Spleen (tissue), 11 donors: ENCODE results near the gene GUK1. TPM values are rescaled to one million over a fixed set of nuclear protein-coding genes. Genes with fewer than 3 reads are reported as not detected.

ENCODE experiments used
- DNase-seq: peaks from one replicate; pipeline ENCODE4 v3.0.0-alpha.2; 2020
- H3K27ac ChIP-seq, 8 donors: fragments of 200-600 bp; sonication (generic) in 7 of 8; 1 replicate in 4 of 8; 2 replicates in 4 of 8; pipeline versions ENCODE4 v1.5.0 to v1.8.0; 2016 to 2021; ENCODE audit warnings: inconsistent platforms in 4 of 8, mild to moderate bottlenecking in 4 of 8, moderate library complexity in 1 of 8
- H3K27me3 ChIP-seq, 7 donors: fragments of 200-600 bp; sonication (generic) in 6 of 7; replicated peaks in 1 of 7; 1 replicate in 4 of 7; 2 replicates in 3 of 7; pipeline versions ENCODE4 v1.5.0 to v1.8.0; 2016 to 2021; ENCODE audit warnings: inconsistent platforms in 3 of 7, mild to moderate bottlenecking in 1 of 7
- H3K36me3 ChIP-seq, 6 donors: fragments of 200-600 bp; sonication (generic) in 5 of 6; 1 replicate in 4 of 6; 2 replicates in 2 of 6; pipeline versions ENCODE4 v1.5.0 to v1.8.0; 2016 to 2021; ENCODE audit warnings: inconsistent platforms in 2 of 6
- H3K4me1 ChIP-seq, 6 donors: fragments of 200-600 bp; sonication (generic) in 5 of 6; 1 replicate in 3 of 6; 2 replicates in 3 of 6; pipeline versions ENCODE4 v1.5.0 to v1.8.0; 2016 to 2021; ENCODE audit warnings: inconsistent platforms in 3 of 6
- H3K4me3 ChIP-seq, 8 donors: fragments of 200-600 bp; sonication (generic) in 7 of 8; 1 replicate in 4 of 8; 2 replicates in 4 of 8; pipeline versions ENCODE4 v1.5.0 to v1.8.0; 2016 to 2021; ENCODE audit warnings: inconsistent platforms in 4 of 8, mild to moderate bottlenecking in 4 of 8, moderate library complexity in 2 of 8
- H3K9me3 ChIP-seq, 8 donors: fragments of 200-600 bp; sonication (generic) in 7 of 8; 1 replicate in 4 of 8; 2 replicates in 4 of 8; pipeline versions ENCODE4 v1.5.0 to v1.8.0; 2016 to 2021; ENCODE audit warnings: inconsistent platforms in 4 of 8
- CTCF ChIP-seq, 11 experiments: fragments of 200-600 bp in 7 of 11; fragments of 450-650 bp in 4 of 11; sonication (generic) in 4 of 11; IDR thresholded peaks in 8 of 11; conservative IDR thresholded peaks in 3 of 11; 1 replicate in 7 of 11; 2 replicates in 4 of 11; pipeline versions ENCODE4 v1.4.0 to v1.8.0; 2016 to 2021; ENCODE audit warnings: antibody characterized with exemption in 11 of 11, inconsistent platforms in 4 of 11, mild to moderate bottlenecking in 1 of 11
- POLR2A ChIP-seq, 3 donors: fragments of 450-650 bp; IDR thresholded peaks; one replicate each; pipeline ENCODE4 v1.5.1; 2017; ENCODE audit warnings: antibody characterized with exemption in 3 of 3, mild to moderate bottlenecking in 1 of 3
- POLR2AphosphoS5 ChIP-seq, 3 donors: sonication (generic); formaldehyde crosslinking; IDR thresholded peaks; one replicate each; pipeline ENCODE4 v1.5.1; 2017; ENCODE audit warnings: antibody characterized with exemption in 3 of 3
- WGBS, 5 donors: extraction: QIAGEN DNeasy Blood & Tissue Kit in 3 of 5; methylation state at CpG; one replicate each; pipeline versions ENCODE4 v1.1.5 to v1.1.7; 2013 to 2018; 5-methylcytosine and 5-hydroxymethylcytosine counted together
- intact Hi-C: fragments of 100-400 bp; cut with DNase I; formaldehyde crosslinking; loops from one replicate; pipeline ENCODE4 v1.15.0; 2023; ENCODE audit warnings: low total_unique reads
- polyA plus RNA-seq, 3 donors: library from polyadenylated mRNA; stranded (reverse); fragments of 200-250 nt; gene quantifications; one replicate each; pipeline ENCODE4 v1.2.1, GENCODE V29; 2013
- total RNA-seq, 7 donors: library from RNA; depleted of rRNA in 3 of 7; stranded (reverse); fragments of >200 nt in 3 of 7; fragmentation: NEBNext Ultra II Directional in 4 of 7; extraction: Animal tissue kit (Norgen Biotek cat#: 25700) in 4 of 7; gene quantifications; one replicate each; pipeline versions ENCODE4 v1.1.0 to v1.2.1, GENCODE V29; 2016 to 2021
- donor health status: healthy with polysubstance abuse.
- donor health status: DM: no; HTN: no; CAD: no; lungs with moderate emphysema.
- donor health status: DM: no; HTN: no; CAD: no.
- donor health status: Bipolar disorder and iron deficiency.
- donor health status: healthy.
- donor health status: DM: no; HTN: no; CAD: no.
- donor health status: DM: yes; HTN: yes; CAD: no.

Gene GUK1
- total and polyA plus RNA-seq, 10 donors = 167 to 499 (median 199) TPM

- no peak overlapping the region for H3K27ac ChIP-seq
- WGBS, 5 donors = 77 to 82% (median 80%) methylated on average over 5 of the region's 5 CpGs
- H3K4me1 ChIP-seq = peaks cover 0 to under 1% (median under 1%) of the 10 kb centered on the region in 6 donors
- TF ChIP-seq CTCF (IDR thresholded peaks at IDR 0.05 in 8 of 11, conservative IDR thresholded peaks at IDR 0.05 in 3 of 11) (no peak), POLR2AphosphoS5 (IDR thresholded peaks at IDR 0.05) (no peak), POLR2A (IDR thresholded peaks at IDR 0.05) (no peak)
- H3K4me3 ChIP-seq = no peak overlapping the region
- no peaks in the 10 kb centered on the region for H3K9me3 ChIP-seq
- intact Hi-C loops = loop anchor here (10.0 kb wide), 1 partner anchor 150 kb away; no protein-coding TSS in a partner anchor
- no peaks in the 10 kb centered on the region for H3K36me3 ChIP-seq
- DNase-seq = no peak
- H3K27me3 ChIP-seq = peaks cover 0 to 2% (median 0%) of the 10 kb centered on the region in 7 donors
Measured at GRCh38 chr1:228125185-228125584, 14.9 kb upstream of the GUK1 start.

- Histone ChIP-seq H3K4me1 (peaks cover 0 to 21% (median 9%) of the 10 kb centered on the region in 6 donors), H3K9me3 (no peaks in the 10 kb centered on the region), H3K4me3 (no peak overlapping the region), H3K36me3 (no peaks in the 10 kb centered on the region), H3K27me3 (peaks cover 0 to 7% (median 0%) of the 10 kb centered on the region in 7 donors), H3K27ac (no peak overlapping the region)
- 90 to 99% (median 94%) methylated on average over 2 of the region's 2 CpGs for WGBS, 5 donors
- intact Hi-C loops = loop anchor here (2.0 kb wide), 1 partner anchor 383 kb away; no protein-coding TSS in a partner anchor
- no peak for DNase-seq
- TF ChIP-seq POLR2AphosphoS5 (IDR thresholded peaks at IDR 0.05) = no peak
- no peak for TF ChIP-seq CTCF (IDR thresholded peaks at IDR 0.05 in 8 of 11, conservative IDR thresholded peaks at IDR 0.05 in 3 of 11)
- no peak for TF ChIP-seq POLR2A (IDR thresholded peaks at IDR 0.05)
Measured at GRCh38 chr1:228131766-228132165, 8.3 kb upstream of the GUK1 start.

- TF ChIP-seq CTCF (IDR thresholded peaks at IDR 0.05 in 8 of 11, conservative IDR thresholded peaks at IDR 0.05 in 3 of 11) = no peak
- TF ChIP-seq POLR2AphosphoS5 (IDR thresholded peaks at IDR 0.05) = no peak
- no peak for TF ChIP-seq POLR2A (IDR thresholded peaks at IDR 0.05)
- intact Hi-C loops = no loop called here
- no peak overlapping the region for H3K4me3 ChIP-seq
- H3K9me3 ChIP-seq = no peaks in the 10 kb centered on the region
- H3K36me3 ChIP-seq = no peaks in the 10 kb centered on the region
- H3K4me1 ChIP-seq = peaks cover 0 to 48% (median 19%) of the 10 kb centered on the region in 6 donors
- WGBS, 5 donors = 86 to 92% (median 89%) methylated on average over 11 to 12 of the region's 12 CpGs
- peaks cover 0 to 7% (median 0%) of the 10 kb centered on the region in 7 donors for H3K27me3 ChIP-seq
- no peak overlapping the region for H3K27ac ChIP-seq
- no peak for DNase-seq
Measured at GRCh38 chr1:228134591-228134990, 5.5 kb upstream of the GUK1 start.

- TF ChIP-seq POLR2A (IDR thresholded peaks at IDR 0.05) (no peak), POLR2AphosphoS5 (IDR thresholded peaks at IDR 0.05) (no peak), CTCF (IDR thresholded peaks at IDR 0.05 in 8 of 11, conservative IDR thresholded peaks at IDR 0.05 in 3 of 11) (no peak)
- Histone ChIP-seq H3K27ac (peak overlapping the region in 5 of 8 donors; percentile 36 to 99 (median 98)), H3K4me1 (peaks cover 9 to 49% (median 25%) of the 10 kb centered on the region in 6 donors), H3K9me3 (no peaks in the 10 kb centered on the region), H3K27me3 (no peaks in the 10 kb centered on the region), H3K4me3 (no peak overlapping the region), H3K36me3 (peaks cover 0 to 5% (median 0%) of the 10 kb centered on the region in 6 donors)
- DNase-seq = no peak
- intact Hi-C loops = no loop called here
- 33 to 40% (median 36%) methylated on average over 1 of the region's 1 CpG for WGBS, 5 donors
Measured at GRCh38 chr1:228136901-228137300, 3.2 kb upstream of the GUK1 start.
